HUES6 (cell line): ENCODE results near the gene AFF2.
"Not testable (repeated sequence)": the region's sequence is repeated elsewhere in the genome, so short reads cannot be mapped to it uniquely, and the experiment has no call there.

Experiments used
- H3K27ac ChIP-seq: 2 replicates; pipeline ENCODE4 v1.7.0; 2013; ENCODE audit warnings: low read depth, mild to moderate bottlenecking, low read length, inconsistent platforms
- H3K27me3 ChIP-seq: 2 replicates; pipeline ENCODE4 v1.6.1; 2013; ENCODE audit warnings: low read length; ENCODE audit not compliant: control insufficient read depth, insufficient read depth
- H3K36me3 ChIP-seq: 2 replicates; pipeline ENCODE4 v1.6.1; 2013; ENCODE audit warnings: low read length; ENCODE audit not compliant: control insufficient read depth, insufficient read depth
- H3K4me1 ChIP-seq: 2 replicates; pipeline ENCODE4 v1.6.1; 2013; ENCODE audit warnings: low read length; ENCODE audit not compliant: control insufficient read depth, insufficient read depth
- H3K4me3 ChIP-seq: 2 replicates; pipeline ENCODE4 v1.5.1; 2013; ENCODE audit warnings: low read depth, low read length
- H3K9ac ChIP-seq: one replicate; pipeline ENCODE4 v1.6.1; 2013; ENCODE audit warnings: mild to moderate bottlenecking, low read length
- H3K9me3 ChIP-seq: 2 replicates; pipeline ENCODE4 v1.6.1; 2013; ENCODE audit warnings: low read depth, low read length; ENCODE audit not compliant: control insufficient read depth, insufficient read depth

The AFF2 gene

GRCh38 chrX:148878371-148878770, 378.0 kb downstream of the AFF2 start:
- Histone ChIP-seq H3K9ac (no peak overlapping the region), H3K27ac (no peak overlapping the region), H3K9me3 (no peaks in the 10 kb centered on the region), H3K27me3 (no peaks in the 10 kb centered on the region), H3K4me1 (no peaks in the 10 kb centered on the region; the same call in 1 of the 2 replicates), H3K4me3 (no peak overlapping the region), H3K36me3 (no peaks in the 10 kb centered on the region)

- H3K36me3 ChIP-seq, result no peaks in the 10 kb centered on the region
- H3K27me3 ChIP-seq, result no peaks in the 10 kb centered on the region; the same call in 1 of the 2 replicates
- no peak overlapping the region for H3K4me3 ChIP-seq
- no peak overlapping the region for H3K27ac ChIP-seq
- no peak overlapping the region for H3K9ac ChIP-seq
- no peaks in the 10 kb centered on the region for H3K4me1 ChIP-seq
- H3K9me3 ChIP-seq, result no peaks in the 10 kb centered on the region
These were observed 384.8 kb downstream of the AFF2 start for GRCh38 chrX:148885203-148885602.

- Histone ChIP-seq H3K27me3 (no peaks in the 10 kb centered on the region; the same call in 1 of the 2 replicates), H3K9ac (no peak overlapping the region), H3K9me3 (no peaks in the 10 kb centered on the region), H3K4me3 (no peak overlapping the region), H3K36me3 (no peaks in the 10 kb centered on the region), H3K4me1 (no peaks in the 10 kb centered on the region), H3K27ac (no peak overlapping the region)
These were observed 393.0 kb downstream of the AFF2 start for GRCh38 chrX:148893395-148893794.

GRCh38 chrX:148902581-148902980, 402.2 kb downstream of the AFF2 start:
- H3K9ac ChIP-seq, result no peak overlapping the region
- H3K36me3 ChIP-seq, result no peaks in the 10 kb centered on the region

GRCh38 chrX:148903176-148903575, 402.8 kb downstream of the AFF2 start:
- H3K9ac ChIP-seq, result no peak overlapping the region
- no peak overlapping the region for H3K27ac ChIP-seq
- H3K36me3 ChIP-seq, result no peaks in the 10 kb centered on the region
- no peaks in the 10 kb centered on the region; the same call in 1 of the 2 replicates for H3K27me3 ChIP-seq
- no peak overlapping the region for H3K4me3 ChIP-seq
- H3K9me3 ChIP-seq, result peaks cover 8% of the 10 kb centered on the region
- 0 out of 2 replicates have a peak, but pooled peaks cover 6% of the 10 kb centered on the region for H3K4me1 ChIP-seq

More at GRCh38 chrX:148902581-148902980, 402.2 kb downstream of the AFF2 start:
- Histone ChIP-seq H3K9me3 (peaks cover 8% of the 10 kb centered on the region), H3K4me3 (no peak overlapping the region), H3K27me3 (no peaks in the 10 kb centered on the region; the same call in 1 of the 2 replicates), H3K4me1 (0 out of 2 replicates have a peak, but pooled peaks cover 6% of the 10 kb centered on the region), H3K27ac (no peak overlapping the region)

GRCh38 chrX:148904421-148905111, 404.1 kb downstream of the AFF2 start:
- no peak overlapping the region for H3K27ac ChIP-seq
- H3K27me3 ChIP-seq, result no peaks in the 10 kb centered on the region; the same call in 1 of the 2 replicates
- no peaks in the 10 kb centered on the region for H3K36me3 ChIP-seq
- H3K9me3 ChIP-seq, result peaks cover 8% of the 10 kb centered on the region
- no peak overlapping the region for H3K9ac ChIP-seq
- 0 out of 2 replicates have a peak, but pooled peaks cover 6% of the 10 kb centered on the region for H3K4me1 ChIP-seq
- H3K4me3 ChIP-seq, result no peak overlapping the region

- Histone ChIP-seq H3K9me3 (peaks cover 9% of the 10 kb centered on the region), H3K27me3 (no peaks in the 10 kb centered on the region; the same call in 1 of the 2 replicates), H3K9ac (no peak overlapping the region), H3K27ac (no peak overlapping the region), H3K36me3 (no peaks in the 10 kb centered on the region), H3K4me3 (no peak overlapping the region), H3K4me1 (0 out of 2 replicates have a peak, but pooled peaks cover 6% of the 10 kb centered on the region)
These were observed 405.0 kb downstream of the AFF2 start for GRCh38 chrX:148905400-148905799.

- H3K27ac ChIP-seq, H3K4me3 ChIP-seq, H3K36me3 ChIP-seq, H3K27me3 ChIP-seq, H3K9ac ChIP-seq, H3K4me1 ChIP-seq: not testable (repeated sequence)
- peaks cover 11% of the 10 kb centered on the region for H3K9me3 ChIP-seq
These were observed 406.2 kb downstream of the AFF2 start for GRCh38 chrX:148906628-148907027.

- no peaks in the 10 kb centered on the region for H3K27me3 ChIP-seq
- no peaks in the 10 kb centered on the region for H3K36me3 ChIP-seq
- H3K9ac ChIP-seq, result no peak overlapping the region
- H3K4me1 ChIP-seq, result 0 out of 2 replicates have a peak, but pooled peaks cover 6% of the 10 kb centered on the region
- H3K4me3 ChIP-seq, result no peak overlapping the region
- H3K27ac ChIP-seq, result no peak overlapping the region
- H3K9me3 ChIP-seq, result peaks cover 11% of the 10 kb centered on the region
These were observed 409.3 kb downstream of the AFF2 start for GRCh38 chrX:148909758-148910157.

- no peaks in the 10 kb centered on the region for H3K27me3 ChIP-seq
- no peak overlapping the region for H3K27ac ChIP-seq
- H3K9ac ChIP-seq, result no peak overlapping the region
- no peaks in the 10 kb centered on the region for H3K4me1 ChIP-seq
- H3K36me3 ChIP-seq, result no peaks in the 10 kb centered on the region
- H3K9me3 ChIP-seq, result peaks cover 2% of the 10 kb centered on the region; the same call in 1 of the 2 replicates
- no peak overlapping the region for H3K4me3 ChIP-seq
These were observed 413.6 kb downstream of the AFF2 start for GRCh38 chrX:148913971-148914370.

GRCh38 chrX:148914783-148915182, 414.4 kb downstream of the AFF2 start:
- H3K9ac ChIP-seq, result no peak overlapping the region
- no peaks in the 10 kb centered on the region for H3K27me3 ChIP-seq
- H3K4me1 ChIP-seq, result no peaks in the 10 kb centered on the region
- H3K36me3 ChIP-seq, result no peaks in the 10 kb centered on the region
- H3K27ac ChIP-seq, result no peak overlapping the region
- 0 out of 2 replicates have a peak, but pooled peaks cover 2% of the 10 kb centered on the region for H3K9me3 ChIP-seq
- no peak overlapping the region for H3K4me3 ChIP-seq
